Smooth muscle cell (in vitro differentiated cells): ENCODE data around the gene INSIG2. TPM values are rescaled to one million over a fixed set of nuclear protein-coding genes. Genes with fewer than 3 reads are reported as not detected.

ENCODE experiments used
- DNase-seq: peaks from one replicate; lab custom pipeline; 2025; ENCODE audit not compliant: unreplicated experiment; lab: John Stamatoyannopoulos, UW
- H2AFZ ChIP-seq: fragments of 200-600 bp; sonication (generic); 2 replicates; pipeline ENCODE4 v1.6.0; 2016; ENCODE audit warnings: antibody characterized with exemption, low read depth, mild to moderate bottlenecking
- H3F3A ChIP-seq: fragments of 200-600 bp; sonication (generic); 2 replicates; pipeline ENCODE4 v1.6.0; 2017; ENCODE audit warnings: antibody characterized with exemption, low read depth
- H3K27ac ChIP-seq: fragments of 200-600 bp; sonication (generic); 2 replicates; pipeline ENCODE4 v1.5.1; 2016; ENCODE audit warnings: low read depth, mild to moderate bottlenecking
- H3K27me3 ChIP-seq: fragments of 200-600 bp; sonication (generic); 2 replicates; pipeline ENCODE4 v1.6.1; 2016; ENCODE audit warnings: low read depth, mild to moderate bottlenecking
- H3K36me3 ChIP-seq: fragments of 200-600 bp; sonication (generic); 2 replicates; pipeline ENCODE4 v1.5.1; 2016; ENCODE audit warnings: low read depth
- H3K4me1 ChIP-seq: fragments of 200-600 bp; sonication (generic); 2 replicates; pipeline ENCODE4 v1.5.1; 2016; ENCODE audit warnings: low read depth
- H3K4me2 ChIP-seq: fragments of 200-600 bp; sonication (generic); 2 replicates; pipeline ENCODE4 v1.6.0; 2016; ENCODE audit warnings: mild to moderate bottlenecking
- H3K4me3 ChIP-seq: fragments of 200-600 bp; sonication (generic); 2 replicates; pipeline ENCODE4 v1.5.1; 2016; ENCODE audit warnings: mild to moderate bottlenecking
- H3K79me2 ChIP-seq: fragments of 200-600 bp; sonication (generic); 2 replicates; pipeline ENCODE4 v1.6.0; 2016; ENCODE audit warnings: low read depth, mild to moderate bottlenecking
- H3K9ac ChIP-seq: fragments of 200-600 bp; sonication (generic); 2 replicates; pipeline ENCODE4 v1.6.0; 2016; ENCODE audit warnings: low read depth
- H3K9me3 ChIP-seq: fragments of 200-600 bp; sonication (generic); replicated peaks from 2 replicates; pipeline ENCODE4 v1.5.1; 2016; ENCODE audit warnings: low read depth
- H4K20me1 ChIP-seq: fragments of 200-600 bp; sonication (generic); 2 replicates; pipeline ENCODE4 v1.6.0; 2016; ENCODE audit warnings: low read depth
- WGBS: methylation state at CpG from one replicate; pipeline ENCODE4 v1.1.7; 2016; ENCODE audit warnings: low lambda C conversion rate; 5-methylcytosine and 5-hydroxymethylcytosine counted together
- polyA plus RNA-seq: library from polyadenylated mRNA; unstranded; fragments of >200 nt; fragmentation: Nextera tagmentation; extraction: Ambion mirVana; gene quantifications from 2 replicates; pipeline ENCODE4 v1.2.1, GENCODE V29; 2016
- total RNA-seq: library from RNA; depleted of rRNA; stranded (reverse); fragments of >200 nt; gene quantifications from 2 replicates; pipeline ENCODE4 v1.2.3, GENCODE V29; 2014
- TF ChIP-seq, protein P1 (sequence below): fragments of 200-600 bp; sonication (generic); IDR thresholded peaks from 2 replicates; pipeline ENCODE4 v1.5.1; 2017; ENCODE audit warnings: borderline replicate concordance, mild to moderate bottlenecking, antibody characterized with exemption; ENCODE audit not compliant: insufficient read depth, poor library complexity, severe bottlenecking

INSIG2 gene
- total and polyA plus RNA-seq, 2 experiments from 2014 or later, result 51.6 to 85.6 TPM

DNA sequence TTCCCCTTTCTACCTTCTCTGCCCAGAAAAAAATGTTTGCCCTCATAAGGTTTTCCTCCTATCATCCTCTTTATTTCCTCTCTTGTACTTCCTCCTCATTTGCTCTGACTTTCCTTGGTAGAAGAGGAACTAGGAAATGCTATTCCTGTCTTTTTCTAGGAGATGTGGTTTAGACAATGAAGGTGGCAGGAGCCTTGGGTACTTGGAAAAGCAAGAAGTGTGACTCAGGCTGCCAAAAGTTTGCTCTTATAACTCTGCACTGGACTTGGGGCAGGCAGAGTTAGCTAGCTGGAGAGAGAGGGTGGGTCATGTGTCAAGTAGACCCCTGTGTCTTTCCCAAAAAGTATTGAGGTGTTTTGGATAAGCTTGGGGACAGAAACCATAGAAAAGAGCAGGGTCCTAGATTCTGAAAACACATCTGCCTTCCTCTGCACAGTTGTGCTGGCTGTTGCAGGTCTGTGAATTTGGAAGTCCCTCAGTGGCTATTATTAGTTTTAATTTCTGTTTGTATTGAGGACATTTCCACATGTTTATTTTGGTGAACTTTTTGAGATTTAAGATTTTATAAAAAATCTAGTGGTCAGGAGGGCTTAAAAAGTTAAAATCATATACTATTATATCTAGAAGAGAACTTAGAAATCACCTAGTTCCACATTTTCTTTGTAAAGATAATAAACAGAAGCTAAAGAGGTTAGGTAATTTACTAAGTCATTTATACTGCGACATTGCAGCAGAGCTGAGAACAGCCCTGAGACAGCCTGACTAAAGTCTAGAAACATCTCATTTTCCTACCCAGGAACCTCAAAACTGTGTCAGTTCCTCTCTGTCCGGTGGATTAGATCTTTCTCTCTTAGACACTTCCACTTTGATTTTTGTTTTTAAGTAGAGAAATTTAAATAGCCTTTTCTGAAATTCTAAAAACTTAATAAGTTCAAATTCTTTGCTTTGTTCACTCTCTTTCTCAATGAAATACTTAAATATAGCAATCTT, 16.0 kb downstream of the INSIG2 start:
- Histone ChIP-seq H3K9ac (no peak overlapping the region), H3K9me3 (no peaks in the 10 kb centered on the region), H3K4me2 (no peak overlapping the region), H3K27me3 (no peaks in the 10 kb centered on the region), H3K36me3 (peaks cover 28% of the 10 kb centered on the region), H2AFZ (no peak overlapping the region), H4K20me1 (peaks cover 92% of the 10 kb centered on the region), H3K4me1 (no peaks in the 10 kb centered on the region), H3K4me3 (no peak overlapping the region), H3K79me2 (peaks cover 5% of the 10 kb centered on the region), H3F3A (no peaks in the 10 kb centered on the region), H3K27ac (no peak overlapping the region)
- TF ChIP-seq, protein P1, sequence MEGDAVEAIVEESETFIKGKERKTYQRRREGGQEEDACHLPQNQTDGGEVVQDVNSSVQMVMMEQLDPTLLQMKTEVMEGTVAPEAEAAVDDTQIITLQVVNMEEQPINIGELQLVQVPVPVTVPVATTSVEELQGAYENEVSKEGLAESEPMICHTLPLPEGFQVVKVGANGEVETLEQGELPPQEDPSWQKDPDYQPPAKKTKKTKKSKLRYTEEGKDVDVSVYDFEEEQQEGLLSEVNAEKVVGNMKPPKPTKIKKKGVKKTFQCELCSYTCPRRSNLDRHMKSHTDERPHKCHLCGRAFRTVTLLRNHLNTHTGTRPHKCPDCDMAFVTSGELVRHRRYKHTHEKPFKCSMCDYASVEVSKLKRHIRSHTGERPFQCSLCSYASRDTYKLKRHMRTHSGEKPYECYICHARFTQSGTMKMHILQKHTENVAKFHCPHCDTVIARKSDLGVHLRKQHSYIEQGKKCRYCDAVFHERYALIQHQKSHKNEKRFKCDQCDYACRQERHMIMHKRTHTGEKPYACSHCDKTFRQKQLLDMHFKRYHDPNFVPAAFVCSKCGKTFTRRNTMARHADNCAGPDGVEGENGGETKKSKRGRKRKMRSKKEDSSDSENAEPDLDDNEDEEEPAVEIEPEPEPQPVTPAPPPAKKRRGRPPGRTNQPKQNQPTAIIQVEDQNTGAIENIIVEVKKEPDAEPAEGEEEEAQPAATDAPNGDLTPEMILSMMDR, result no peak
- 97% methylated on average over 2 of the region's 2 CpGs for WGBS
- DNase-seq, result no peak

DNA sequence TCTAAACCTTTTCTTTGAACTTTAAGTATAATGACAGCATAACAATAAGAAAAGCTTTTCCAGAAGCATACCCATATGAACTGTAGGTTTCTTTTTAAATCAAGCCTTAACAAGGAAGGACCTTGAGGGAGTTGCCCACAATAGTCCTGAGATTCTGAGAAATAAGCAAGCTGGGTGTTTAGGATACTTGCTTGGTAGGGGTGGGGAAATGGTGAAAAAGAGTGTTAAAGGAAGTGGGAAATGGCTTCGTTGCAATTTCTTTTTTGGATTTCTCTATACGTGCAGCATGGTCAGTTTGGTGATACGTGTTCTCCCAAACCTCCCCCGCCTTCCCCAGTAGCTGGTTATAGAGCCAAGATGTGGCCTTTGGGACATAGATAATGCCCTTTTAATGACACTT, 17.2 kb downstream of the INSIG2 start:
- Histone ChIP-seq H3K36me3 (peaks cover 28% of the 10 kb centered on the region), H3K4me1 (no peaks in the 10 kb centered on the region), H4K20me1 (peaks cover 82% of the 10 kb centered on the region), H3K79me2 (peaks cover 5% of the 10 kb centered on the region), H2AFZ (no peak overlapping the region), H3K27me3 (no peaks in the 10 kb centered on the region), H3K9me3 (no peaks in the 10 kb centered on the region), H3K27ac (no peak overlapping the region), H3F3A (no peaks in the 10 kb centered on the region), H3K4me3 (no peak overlapping the region), H3K9ac (no peak overlapping the region), H3K4me2 (no peak overlapping the region)
- no peak for DNase-seq
- TF ChIP-seq, protein P1, result no peak
- WGBS, result 88% methylated on average over 4 of the region's 4 CpGs

DNA sequence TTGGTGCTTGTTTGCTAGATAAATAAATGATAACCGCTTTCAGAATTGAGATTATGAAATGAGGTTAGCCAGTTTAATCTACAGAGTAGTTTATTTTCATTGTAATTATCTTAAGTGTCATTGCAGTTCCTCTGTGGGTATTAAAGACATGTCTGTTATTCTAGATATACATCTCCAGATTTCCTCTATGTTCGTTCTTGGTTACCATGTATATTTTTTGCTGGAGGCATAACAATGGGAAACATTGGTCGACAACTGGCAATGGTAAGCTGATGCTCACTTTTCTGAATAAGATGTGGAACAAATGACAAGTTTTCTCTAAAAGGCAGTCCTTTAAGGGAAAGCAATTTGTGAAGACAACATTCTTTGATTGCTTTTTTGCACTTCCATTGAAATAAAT, 18.7 kb downstream of the INSIG2 start:
- Histone ChIP-seq H3K27me3 (no peaks in the 10 kb centered on the region), H3K79me2 (no peaks in the 10 kb centered on the region), H3K27ac (no peak overlapping the region), H3K36me3 (peaks cover 28% of the 10 kb centered on the region), H3K4me1 (no peaks in the 10 kb centered on the region), H3K4me3 (no peak overlapping the region), H3K9ac (no peak overlapping the region), H3K9me3 (no peaks in the 10 kb centered on the region), H2AFZ (no peak overlapping the region), H4K20me1 (peaks cover 71% of the 10 kb centered on the region), H3F3A (no peaks in the 10 kb centered on the region), H3K4me2 (no peak overlapping the region)
- no peak for DNase-seq
- WGBS, result 90% methylated on average over 3 of the region's 3 CpGs
- TF ChIP-seq, protein P1, result no peak
